Upper lobe of left lung (tissue), 6 donors: Measurements from ENCODE around the gene PHLDA1. TPM values are rescaled to one million over a fixed set of nuclear protein-coding genes. Genes with fewer than 3 reads are reported as not detected.

Source experiments
- ATAC-seq, 2 donors: fragments of 200-7000 bp; cut with Tn5 transposase; one replicate each; pipeline ENCODE4 v1.9.1; 2022; ENCODE audit warnings: mild to moderate bottlenecking in 2 of 2, moderate library complexity in 2 of 2; ENCODE audit not compliant: low FRiP score in 2 of 2
- DNase-seq, 2 donors: peaks; one replicate each; pipeline ENCODE4 v3.0.0-alpha.2; 2019 to 2020
- H3K27ac ChIP-seq, 4 donors: fragments of 200-600 bp; sonication (generic); one replicate each; pipeline ENCODE4 v1.5.1; 2016 to 2019
- H3K27me3 ChIP-seq, 4 donors: fragments of 200-600 bp; sonication (generic); one replicate each; pipeline ENCODE4 v1.5.1; 2017 to 2019
- H3K36me3 ChIP-seq, 4 donors: fragments of 200-600 bp; sonication (generic); one replicate each; pipeline ENCODE4 v1.5.1; 2016 to 2019
- H3K4me1 ChIP-seq, 4 donors: fragments of 200-600 bp; sonication (generic); one replicate each; pipeline ENCODE4 v1.5.1; 2018 to 2019
- H3K4me3 ChIP-seq, 4 donors: fragments of 200-600 bp; sonication (generic); one replicate each; pipeline ENCODE4 v1.5.1; 2017 to 2019; ENCODE audit warnings: mild to moderate bottlenecking in 2 of 4, moderate library complexity in 1 of 4
- H3K9me3 ChIP-seq, 4 donors: fragments of 200-600 bp; sonication (generic); one replicate each; pipeline ENCODE4 v1.5.1; 2018 to 2019
- CTCF ChIP-seq, 6 experiments: fragments of 450-650 bp in 4 of 6; fragments of 200-600 bp in 2 of 6; sonication (generic) in 2 of 6; IDR thresholded peaks; one replicate each; pipeline ENCODE4 v1.5.1; 2016 to 2019; ENCODE audit warnings: antibody characterized with exemption in 6 of 6
- EP300 ChIP-seq, 4 donors: sonication (generic); formaldehyde crosslinking; IDR thresholded peaks; one replicate each; pipeline ENCODE4 v1.5.1; 2017; ENCODE audit warnings: antibody characterized with exemption in 4 of 4, control low read depth in 2 of 4
- POLR2A ChIP-seq, 4 donors: fragments of 450-650 bp; IDR thresholded peaks; one replicate each; pipeline ENCODE4 v1.5.1; 2016 to 2017; ENCODE audit warnings: antibody characterized with exemption in 4 of 4, mild to moderate bottlenecking in 2 of 4
- POLR2AphosphoS5 ChIP-seq, 2 donors: sonication (generic); formaldehyde crosslinking; IDR thresholded peaks; one replicate each; pipeline ENCODE4 v1.5.1; 2017; ENCODE audit warnings: antibody characterized with exemption in 2 of 2
- WGBS, 2 donors: methylation state at CpG; one replicate each; pipeline ENCODE4 v1.1.5; 2017 to 2018; 5-methylcytosine and 5-hydroxymethylcytosine counted together
- total RNA-seq, 6 donors: library from RNA; depleted of rRNA in 4 of 6; stranded (reverse); fragments of >200 nt in 4 of 6; gene quantifications; one replicate each; pipeline versions ENCODE4 v1.1.0 to v1.2.1, GENCODE V29; 2016 to 2021
- donor health status: DM: no; HTN: no; CAD: no; lungs with moderate emphysema.
- donor health status: DM: no; HTN: yes; CAD: no; lungs with severe emphysema.

PHLDA1 gene
- total RNA-seq, 6 donors from 2014 or later: 5.2 to 31.2 (median 14.0) TPM

DNA sequence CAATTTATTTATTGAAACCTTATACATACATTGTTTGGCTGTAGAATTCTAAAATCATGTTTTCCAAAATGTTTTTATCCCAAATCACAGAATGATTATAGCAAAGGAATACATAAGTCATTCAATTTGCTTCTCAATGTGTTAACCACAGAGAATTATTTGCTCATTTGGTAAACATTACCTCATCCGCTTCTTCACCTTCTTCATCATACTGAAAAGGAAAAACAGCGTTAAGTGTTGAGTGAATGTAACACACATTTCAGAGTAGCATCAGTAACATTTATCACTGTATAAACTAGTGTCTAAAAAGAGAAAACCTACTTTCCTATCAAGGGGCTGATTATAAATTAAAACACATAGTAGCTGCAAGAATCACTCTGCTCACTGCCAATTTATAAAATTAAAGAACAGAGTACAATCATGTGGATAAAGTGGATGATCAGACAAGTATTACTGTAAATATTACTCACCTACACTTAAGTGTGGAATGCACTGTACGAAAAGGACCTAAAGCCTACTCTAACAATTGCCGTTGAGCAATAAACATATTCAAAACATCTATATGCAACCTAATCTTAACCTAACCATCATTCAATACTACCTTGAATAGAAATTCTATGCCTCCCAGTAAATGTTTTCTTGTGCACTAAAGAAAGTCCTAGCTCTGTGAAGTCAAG lies 18.1 kb upstream of the PHLDA1 start:
- Histone ChIP-seq H3K36me3 (peaks cover 3 to 85% (median 48%) of the 10 kb centered on the region in 4 donors), H3K27ac (no peak overlapping the region), H3K27me3 (no peaks in the 10 kb centered on the region), H3K4me3 (no peak overlapping the region), H3K4me1 (no peaks in the 10 kb centered on the region), H3K9me3 (no peaks in the 10 kb centered on the region)
- WGBS, 2 donors: 79 to 80% methylated on average over 4 of the region's 4 CpGs
- TF ChIP-seq POLR2AphosphoS5 (IDR thresholded peaks at IDR 0.05): no peak
- ATAC-seq: no peak
- DNase-seq: no peak

DNA sequence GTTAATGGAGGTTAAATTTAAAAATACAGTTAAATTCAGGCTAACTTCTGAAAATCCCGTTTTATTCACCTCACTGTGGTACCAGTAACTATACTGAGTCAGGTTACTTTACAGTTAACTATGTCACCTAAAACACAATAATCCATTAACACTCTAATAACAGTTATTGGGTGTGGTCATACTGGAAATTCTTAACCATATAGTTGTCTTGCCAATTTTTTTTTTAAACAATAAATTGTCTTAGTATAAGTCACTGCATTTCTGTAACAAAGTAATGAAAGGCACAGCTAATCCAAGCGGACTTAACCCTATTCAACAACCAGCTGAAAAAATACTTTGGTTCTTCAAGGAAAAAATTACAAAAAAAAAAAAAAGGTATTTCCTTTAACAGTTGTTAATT lies 16.2 kb upstream of the PHLDA1 start:
- Histone ChIP-seq H3K27me3 (no peaks in the 10 kb centered on the region), H3K27ac (no peak overlapping the region), H3K4me3 (no peak overlapping the region), H3K9me3 (no peaks in the 10 kb centered on the region), H3K36me3 (peaks cover 0 to 80% (median 30%) of the 10 kb centered on the region in 4 donors), H3K4me1 (no peaks in the 10 kb centered on the region)
- 89 to 94% methylated on average over 2 of the region's 2 CpGs for WGBS, 2 donors
- TF ChIP-seq EP300 (IDR thresholded peaks at IDR 0.05) (no peak), POLR2AphosphoS5 (IDR thresholded peaks at IDR 0.05) (no peak), CTCF (IDR thresholded peaks at IDR 0.05) (no peak), POLR2A (IDR thresholded peaks at IDR 0.05) (no peak)
- DNase-seq (no peak), ATAC-seq (no peak)

DNA sequence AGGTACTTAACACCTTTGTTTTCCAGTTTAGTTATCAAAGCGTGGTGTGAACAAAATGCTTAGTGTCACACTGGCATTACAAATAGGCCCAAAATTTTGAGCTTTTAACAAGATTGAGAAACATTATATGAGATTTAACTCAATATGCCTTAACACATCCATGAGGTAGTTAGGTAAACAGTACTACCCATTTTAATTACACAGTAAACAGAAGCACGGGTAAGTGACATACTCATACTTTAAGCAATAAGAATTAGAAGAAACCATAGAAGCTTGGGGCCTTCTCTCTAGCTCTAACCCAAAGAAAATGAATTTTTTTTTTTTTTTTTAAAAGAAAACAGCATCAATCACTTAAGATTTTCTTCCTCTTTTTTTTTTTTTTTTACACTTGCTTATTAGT lies 15.5 kb upstream of the PHLDA1 start:
- no peak for ATAC-seq

GRCh38 chr12:76043377-76043776 lies 11.8 kb upstream of the PHLDA1 start:
- H3K36me3 ChIP-seq: peaks cover 0 to 41% (median 1%) of the 10 kb centered on the region in 4 donors
- H3K4me1 ChIP-seq: no peaks in the 10 kb centered on the region
- no peaks in the 10 kb centered on the region for H3K27me3 ChIP-seq
- 88 to 91% methylated on average over 4 of the region's 4 CpGs for WGBS, 2 donors
- ATAC-seq (no peak), DNase-seq (no peak)
- no peak overlapping the region for H3K4me3 ChIP-seq
- TF ChIP-seq EP300 (IDR thresholded peaks at IDR 0.05) (no peak), POLR2A (IDR thresholded peaks at IDR 0.05) (no peak)
- H3K9me3 ChIP-seq: no peaks in the 10 kb centered on the region
- no peak overlapping the region for H3K27ac ChIP-seq

More for the DNA sequence above, 15.5 kb upstream of the PHLDA1 start:
- Histone ChIP-seq H3K4me1 (no peaks in the 10 kb centered on the region), H3K4me3 (no peak overlapping the region), H3K9me3 (no peaks in the 10 kb centered on the region), H3K36me3 (peaks cover 0 to 76% (median 25%) of the 10 kb centered on the region in 4 donors), H3K27me3 (no peaks in the 10 kb centered on the region), H3K27ac (no peak overlapping the region)
- no peak for TF ChIP-seq EP300 (IDR thresholded peaks at IDR 0.05)
- no peak for TF ChIP-seq POLR2A (IDR thresholded peaks at IDR 0.05)
- no peak for TF ChIP-seq POLR2AphosphoS5 (IDR thresholded peaks at IDR 0.05)
- no peak for TF ChIP-seq CTCF (IDR thresholded peaks at IDR 0.05)
- 65 to 90% methylated on average over 2 of the region's 2 CpGs for WGBS, 2 donors
- no peak for DNase-seq

GRCh38 chr12:76042147-76042546 lies 10.6 kb upstream of the PHLDA1 start:
- H3K9me3 ChIP-seq: no peaks in the 10 kb centered on the region
- WGBS, 2 donors: 72 to 74% methylated on average over 2 of the region's 2 CpGs
- no peaks in the 10 kb centered on the region for H3K27me3 ChIP-seq
- H3K36me3 ChIP-seq: peaks cover 0 to 30% (median 0%) of the 10 kb centered on the region in 4 donors
- no peak overlapping the region for H3K27ac ChIP-seq
- ATAC-seq: no peak
- DNase-seq: no peak
- TF ChIP-seq POLR2AphosphoS5 (IDR thresholded peaks at IDR 0.05) (no peak), CTCF (IDR thresholded peaks at IDR 0.05) (no peak), POLR2A (IDR thresholded peaks at IDR 0.05) (no peak), EP300 (IDR thresholded peaks at IDR 0.05) (no peak)
- no peak overlapping the region for H3K4me3 ChIP-seq
- H3K4me1 ChIP-seq: peaks cover 3 to 4% (median 3%) of the 10 kb centered on the region in 4 donors

GRCh38 chr12:76041406-76041805 lies 9.8 kb upstream of the PHLDA1 start:
- Histone ChIP-seq H3K4me1 (peaks cover 4 to 6% (median 6%) of the 10 kb centered on the region in 4 donors), H3K36me3 (peaks cover 0 to 29% (median 0%) of the 10 kb centered on the region in 4 donors), H3K27ac (no peak overlapping the region), H3K27me3 (no peaks in the 10 kb centered on the region), H3K4me3 (no peak overlapping the region), H3K9me3 (no peaks in the 10 kb centered on the region)
- DNase-seq: peak in 1 of 2 donors; percentile 60
- ATAC-seq: no peak
- no peak for TF ChIP-seq CTCF (IDR thresholded peaks at IDR 0.05)
- TF ChIP-seq POLR2AphosphoS5 (IDR thresholded peaks at IDR 0.05): no peak
- no peak for TF ChIP-seq EP300 (IDR thresholded peaks at IDR 0.05)
- TF ChIP-seq POLR2A (IDR thresholded peaks at IDR 0.05): no peak
- 54 to 67% methylated on average over 2 of the region's 2 CpGs for WGBS, 2 donors
